Trophoblast cell (in vitro differentiated cells and primary cell): Measurements from ENCODE around the gene HDAC9.

ENCODE experiments used
- DNase-seq, 2 donors: peaks; one replicate each; pipeline ENCODE4 v3.0.0-alpha.2; 2016
- H2AFZ ChIP-seq: 2 replicates; pipeline ENCODE4 v1.6.1; 2013; ENCODE audit warnings: low read length, moderate library complexity, mild to moderate bottlenecking; ENCODE audit not compliant: insufficient read depth, poor library complexity
- H2AK5ac ChIP-seq: 2 replicates; pipeline ENCODE4 v1.6.1; 2013; ENCODE audit warnings: mild to moderate bottlenecking, low read length
- H2BK120ac ChIP-seq: 2 replicates; pipeline ENCODE4 v1.6.1; 2013; ENCODE audit warnings: low read length, mild to moderate bottlenecking, moderate library complexity; ENCODE audit not compliant: insufficient read depth, poor library complexity
- H2BK12ac ChIP-seq: 2 replicates; pipeline ENCODE4 v1.6.1; 2013; ENCODE audit warnings: mild to moderate bottlenecking, low read length, moderate library complexity
- H2BK5ac ChIP-seq: 2 replicates; pipeline ENCODE4 v1.6.1; 2013; ENCODE audit warnings: low read length, low read depth, moderate library complexity, mild to moderate bottlenecking; ENCODE audit not compliant: poor library complexity
- H3K14ac ChIP-seq: 2 replicates; pipeline ENCODE4 v1.6.1; 2013; ENCODE audit warnings: mild to moderate bottlenecking, low read length
- H3K18ac ChIP-seq: 2 replicates; pipeline ENCODE4 v1.6.1; 2013; ENCODE audit warnings: mild to moderate bottlenecking, low read length
- H3K23ac ChIP-seq: 2 replicates; pipeline ENCODE4 v1.6.1; 2013; ENCODE audit warnings: low read length
- H3K27ac ChIP-seq: 2 replicates; pipeline ENCODE4 v1.5.1; 2013; ENCODE audit warnings: low read depth, mild to moderate bottlenecking, inconsistent platforms, low read length, moderate library complexity
- H3K27me3 ChIP-seq: 2 replicates; pipeline ENCODE4 v1.6.1; 2013; ENCODE audit warnings: inconsistent platforms, mild to moderate bottlenecking, low read length, moderate library complexity; ENCODE audit not compliant: insufficient read depth
- H3K36me3 ChIP-seq, 2 experiments: 1 replicate in 1 of 2; 2 replicates in 1 of 2; pipeline ENCODE4 v1.6.1; 2013; ENCODE audit warnings: low read length in 2 of 2, mild to moderate bottlenecking in 2 of 2, moderate library complexity in 1 of 2; ENCODE audit not compliant: insufficient read depth in 2 of 2, control insufficient read depth in 1 of 2
- H3K4ac ChIP-seq: 2 replicates; pipeline ENCODE4 v1.6.1; 2013; ENCODE audit warnings: low read depth, mild to moderate bottlenecking, low read length, moderate library complexity
- H3K4me1 ChIP-seq, 2 experiments: 1 replicate in 1 of 2; 2 replicates in 1 of 2; pipeline ENCODE4 v1.6.1; 2013; ENCODE audit warnings: low read length in 2 of 2, mild to moderate bottlenecking in 2 of 2, moderate library complexity in 1 of 2; ENCODE audit not compliant: insufficient read depth in 2 of 2, control insufficient read depth in 1 of 2
- H3K4me2 ChIP-seq: 2 replicates; pipeline ENCODE4 v1.6.1; 2013; ENCODE audit warnings: inconsistent platforms, mild to moderate bottlenecking, low read length, moderate library complexity
- H3K4me3 ChIP-seq: 2 replicates; pipeline ENCODE4 v1.5.1; 2013; ENCODE audit warnings: mild to moderate bottlenecking, low read depth, low read length, inconsistent platforms
- H3K79me1 ChIP-seq: one replicate; pipeline ENCODE4 v1.6.1; 2013; ENCODE audit warnings: low read length
- H3K79me2 ChIP-seq: 2 replicates; pipeline ENCODE4 v1.6.1; 2013; ENCODE audit warnings: low read length, mild to moderate bottlenecking; ENCODE audit not compliant: control insufficient read depth, insufficient read depth, poor library complexity
- H3K9ac ChIP-seq: 2 replicates; pipeline ENCODE4 v1.6.1; 2013; ENCODE audit warnings: mild to moderate bottlenecking, low read length
- H3K9me3 ChIP-seq: 2 replicates; pipeline ENCODE4 v1.6.1; 2013; ENCODE audit warnings: low read depth, mild to moderate bottlenecking, control low read depth, inconsistent platforms, low read length; ENCODE audit not compliant: insufficient read depth
- H4K12ac ChIP-seq: 2 replicates; pipeline ENCODE4 v1.6.1; 2013; ENCODE audit warnings: low read depth, mild to moderate bottlenecking, low read length, moderate library complexity
- H4K8ac ChIP-seq: 2 replicates; pipeline ENCODE4 v1.6.1; 2013; ENCODE audit warnings: low read depth, mild to moderate bottlenecking, low read length, moderate library complexity
- H4K91ac ChIP-seq: one replicate; pipeline ENCODE4 v1.6.1; 2013; ENCODE audit warnings: low read depth, mild to moderate bottlenecking, low read length, moderate library complexity
- WGBS: extraction: QIAGEN DNeasy Blood & Tissue Kit; methylation state at CpG from one replicate; pipeline ENCODE4 v1.1.7; 2013; ENCODE audit warnings: missing lambda C conversion rate; ENCODE audit not compliant: insufficient read length, insufficient coverage; ENCODE audit errors: extremely low coverage; 5-methylcytosine and 5-hydroxymethylcytosine counted together

The HDAC9 gene

DNA sequence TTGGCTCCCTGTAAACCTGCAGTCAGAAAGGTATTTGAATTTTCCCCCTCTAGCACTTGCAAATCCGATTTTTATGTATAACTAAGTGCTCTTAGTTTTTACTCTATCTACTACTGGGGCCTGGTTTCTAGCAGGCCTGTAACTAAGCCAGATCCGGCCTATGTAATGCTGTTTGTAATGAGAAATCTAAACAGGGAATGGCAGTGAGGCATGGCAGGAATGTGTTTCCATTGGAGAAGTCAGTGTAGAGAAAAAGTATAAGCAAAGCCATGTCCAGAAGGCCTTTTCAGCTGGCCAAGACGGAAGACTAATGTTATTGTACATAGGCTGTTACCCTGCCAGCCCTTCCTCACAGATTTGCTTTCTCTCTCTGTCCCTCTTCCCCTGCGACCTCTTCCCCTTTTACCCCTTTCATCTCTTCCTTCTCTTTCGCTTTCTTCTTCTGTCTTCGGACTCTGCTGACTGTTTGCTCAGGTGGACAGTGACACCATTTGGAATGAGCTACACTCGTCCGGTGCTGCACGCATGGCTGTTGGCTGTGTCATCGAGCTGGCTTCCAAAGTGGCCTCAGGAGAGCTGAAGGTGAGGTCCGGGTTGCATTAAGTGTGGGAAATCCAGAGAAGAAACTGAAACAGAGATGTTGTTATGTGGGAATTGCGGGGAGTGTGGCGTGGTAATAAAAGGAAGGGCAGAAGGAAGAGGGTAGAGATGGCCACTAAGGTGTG, 297.5 kb downstream of the HDAC9 start:
- H2BK120ac ChIP-seq = no peak overlapping the region
- H3K27me3 ChIP-seq = no peaks in the 10 kb centered on the region
- no peak overlapping the region for H3K23ac ChIP-seq
- H4K12ac ChIP-seq = no peak overlapping the region
- no peaks in the 10 kb centered on the region for H3K36me3 ChIP-seq
- H2BK5ac ChIP-seq = no peak overlapping the region
- H3K4me2 ChIP-seq = no peak overlapping the region
- H2BK12ac ChIP-seq = no peak overlapping the region
- H2AFZ ChIP-seq = no peak overlapping the region
- no peak overlapping the region for H3K14ac ChIP-seq
- no peak overlapping the region for H2AK5ac ChIP-seq
- no peak for DNase-seq
- H3K18ac ChIP-seq = no peak overlapping the region
- 100% methylated on average over 4 of the region's 13 CpGs for WGBS
- H3K4ac ChIP-seq = no peak overlapping the region
- peak overlapping the region; percentile 8 for H3K27ac ChIP-seq
- no peak overlapping the region for H4K91ac ChIP-seq
- no peaks in the 10 kb centered on the region for H3K79me2 ChIP-seq
- H4K8ac ChIP-seq = no peak overlapping the region
- no peak overlapping the region for H3K9ac ChIP-seq
- peaks cover 2 to 8% of the 10 kb centered on the region in 2 experiments for H3K4me1 ChIP-seq
- H3K9me3 ChIP-seq = peaks cover 1% of the 10 kb centered on the region
- no peaks in the 10 kb centered on the region for H3K79me1 ChIP-seq
- H3K4me3 ChIP-seq = no peak overlapping the region

GRCh38 chr7:18796216-18796615, 300.7 kb downstream of the HDAC9 start:
- Histone ChIP-seq H3K4me3 (no peak overlapping the region), H3K23ac (no peak overlapping the region), H3K79me1 (no peaks in the 10 kb centered on the region), H2AK5ac (no peak overlapping the region), H3K14ac (no peak overlapping the region), H3K9me3 (peaks cover 1% of the 10 kb centered on the region), H3K27ac (no peak overlapping the region), H4K12ac (no peak overlapping the region), H4K8ac (no peak overlapping the region), H3K36me3 (no peaks in the 10 kb centered on the region), H3K79me2 (no peaks in the 10 kb centered on the region), H3K27me3 (no peaks in the 10 kb centered on the region), H3K18ac (no peak overlapping the region), H2AFZ (no peak overlapping the region), H2BK5ac (no peak overlapping the region), H2BK120ac (no peak overlapping the region), H3K9ac (no peak overlapping the region), H3K4me2 (no peak overlapping the region), H3K4ac (no peak overlapping the region), H3K4me1 (peaks cover 2 to 8% of the 10 kb centered on the region in 2 experiments), H2BK12ac (no peak overlapping the region), H4K91ac (no peak overlapping the region)
- no peak for DNase-seq

DNA sequence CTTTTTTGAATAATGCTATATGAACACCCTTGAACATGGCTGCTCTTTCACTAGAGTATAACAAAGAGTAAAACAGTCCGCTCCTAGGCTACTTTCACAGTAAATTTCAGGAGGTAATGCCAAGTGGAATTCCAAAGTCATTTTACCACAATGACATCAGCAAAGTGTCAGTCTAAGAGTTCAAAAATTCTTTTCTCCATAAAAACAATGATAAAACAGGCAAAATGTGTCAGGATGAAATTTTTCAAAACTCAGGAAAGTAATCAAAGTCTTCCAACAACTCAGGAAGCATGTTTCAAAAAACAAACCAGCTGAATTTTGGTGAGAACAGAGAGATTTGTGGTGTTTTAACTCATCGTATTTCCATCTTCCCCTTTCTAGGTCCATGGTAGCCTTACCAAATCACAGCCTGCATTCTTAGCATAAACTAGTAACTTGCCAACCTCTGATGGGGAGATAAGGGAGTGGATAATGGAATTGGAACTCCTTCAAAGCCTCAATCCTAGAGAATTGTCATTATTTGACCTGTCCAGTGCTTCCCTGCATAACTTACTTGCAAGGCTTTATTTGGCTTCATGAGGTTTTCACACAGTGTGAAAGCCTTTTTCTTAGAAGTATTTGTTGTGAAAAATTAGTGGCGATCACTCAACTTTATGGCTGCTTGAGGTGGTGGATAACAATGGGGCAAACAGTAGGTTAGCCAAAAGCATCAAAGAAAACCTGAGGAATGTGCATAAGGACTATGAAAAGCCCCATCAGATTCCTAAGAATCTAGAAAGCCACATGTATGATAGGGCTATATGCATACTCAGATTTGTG, 302.7 kb downstream of the HDAC9 start:
- no peaks in the 10 kb centered on the region for H3K9me3 ChIP-seq
- H3K36me3 ChIP-seq = no peaks in the 10 kb centered on the region
- H4K91ac ChIP-seq = no peak overlapping the region
- peaks cover 0 to 2% of the 10 kb centered on the region in 2 experiments for H3K4me1 ChIP-seq
- H3K18ac ChIP-seq = no peak overlapping the region
- no peak overlapping the region for H2AK5ac ChIP-seq
- H2BK5ac ChIP-seq = no peak overlapping the region
- peak overlapping the region; percentile 26 for H3K27ac ChIP-seq
- no peak overlapping the region for H4K8ac ChIP-seq
- no peak overlapping the region for H3K4me3 ChIP-seq
- no peak overlapping the region for H4K12ac ChIP-seq
- no peaks in the 10 kb centered on the region for H3K79me1 ChIP-seq
- H3K23ac ChIP-seq = no peak overlapping the region
- no CpG with 5 or more reads among the region's 3 CpGs for WGBS
- no peak for DNase-seq
- H2BK120ac ChIP-seq = no peak overlapping the region
- no peak overlapping the region for H2BK12ac ChIP-seq
- H2AFZ ChIP-seq = no peak overlapping the region
- no peak overlapping the region for H3K4me2 ChIP-seq
- no peaks in the 10 kb centered on the region for H3K79me2 ChIP-seq
- H3K9ac ChIP-seq = no peak overlapping the region
- no peak overlapping the region for H3K4ac ChIP-seq
- no peak overlapping the region for H3K14ac ChIP-seq
- H3K27me3 ChIP-seq = no peaks in the 10 kb centered on the region

DNA sequence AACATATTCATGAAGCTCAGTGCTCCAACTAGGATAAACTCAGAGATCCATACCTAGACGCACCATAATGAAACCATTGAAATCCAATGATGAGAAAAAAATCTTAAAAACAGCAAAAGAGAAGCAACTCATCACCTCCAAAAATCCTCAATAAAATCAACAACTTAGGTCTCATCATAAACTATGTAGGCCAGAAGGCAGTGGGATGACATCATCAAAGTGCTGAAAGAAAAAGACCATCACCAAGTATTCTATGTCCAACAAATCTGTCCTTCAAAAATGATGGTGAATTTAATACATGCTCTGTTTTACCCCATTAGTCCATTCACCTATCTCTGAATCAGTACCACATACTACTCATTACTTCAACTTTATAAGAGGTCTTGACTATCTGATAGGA, 304.4 kb downstream of the HDAC9 start:
- Histone ChIP-seq H3K9ac (no peak overlapping the region), H2BK120ac (no peak overlapping the region), H3K9me3 (no peaks in the 10 kb centered on the region), H3K14ac (no peak overlapping the region), H3K36me3 (no peaks in the 10 kb centered on the region), H4K91ac (no peak overlapping the region), H2BK12ac (no peak overlapping the region), H4K8ac (no peak overlapping the region), H3K79me2 (no peaks in the 10 kb centered on the region), H3K23ac (no peak overlapping the region), H2AK5ac (no peak overlapping the region), H3K4me3 (no peak overlapping the region), H3K4ac (no peak overlapping the region), H3K79me1 (no peaks in the 10 kb centered on the region), H3K18ac (no peak overlapping the region), H4K12ac (no peak overlapping the region), H3K4me2 (no peak overlapping the region), H2AFZ (no peak overlapping the region), H2BK5ac (no peak overlapping the region), H3K27ac (no peak overlapping the region), H3K4me1 (no peaks in the 10 kb centered on the region), H3K27me3 (no peaks in the 10 kb centered on the region)
- no CpG with 5 or more reads among the region's 1 CpG for WGBS
- no peak for DNase-seq
